ENCODE results near the gene CKS1B.

GRCh38 chr1:155015527-155016230 lies 41.2 kb downstream of the CKS1B start:
- TF ChIP-seq RAD21 (IDR thresholded peaks at IDR 0.05) (no peak), CTCF (IDR thresholded peaks at IDR 0.05; ENCODE audit: low read depth, low read length, missing input control) (no peak), SP1 (IDR thresholded peaks at IDR 0.05) (no peak), HNF4G (IDR thresholded peaks at IDR 0.05) (no peak), FOXA1 (IDR thresholded peaks at IDR 0.05) (no peak), REST (IDR thresholded peaks at IDR 0.05) (no peak), JUND (IDR thresholded peaks at IDR 0.05) (no peak), TAF1 (conservative IDR thresholded peaks at IDR 0.05) (no peak), GABPA (IDR thresholded peaks at IDR 0.05 in 1 of 2, conservative IDR thresholded peaks at IDR 0.05 in 1 of 2) (no peak), YY1 (IDR thresholded peaks at IDR 0.05) (no peak), EGR1 (IDR thresholded peaks at IDR 0.05; ENCODE audit: low read depth in 2 of 2) (no peak), MAX (IDR thresholded peaks at IDR 0.05) (no peak), ZBTB33 (IDR thresholded peaks at IDR 0.05) (no peak)
